Islet of Langerhans (tissue), 1 donor: Measurements from ENCODE around the gene NSL1.
"Not testable (repeated sequence)": the region's sequence is repeated elsewhere in the genome, so short reads cannot be mapped to it uniquely, and the experiment has no call there.

Experiments used
- FAIRE-seq: peaks from one replicate; lab custom pipeline; 2011; peaks lifted over from hg19 to GRCh38; lab: Jason Lieb, UNC

NSL1 gene

DNA sequence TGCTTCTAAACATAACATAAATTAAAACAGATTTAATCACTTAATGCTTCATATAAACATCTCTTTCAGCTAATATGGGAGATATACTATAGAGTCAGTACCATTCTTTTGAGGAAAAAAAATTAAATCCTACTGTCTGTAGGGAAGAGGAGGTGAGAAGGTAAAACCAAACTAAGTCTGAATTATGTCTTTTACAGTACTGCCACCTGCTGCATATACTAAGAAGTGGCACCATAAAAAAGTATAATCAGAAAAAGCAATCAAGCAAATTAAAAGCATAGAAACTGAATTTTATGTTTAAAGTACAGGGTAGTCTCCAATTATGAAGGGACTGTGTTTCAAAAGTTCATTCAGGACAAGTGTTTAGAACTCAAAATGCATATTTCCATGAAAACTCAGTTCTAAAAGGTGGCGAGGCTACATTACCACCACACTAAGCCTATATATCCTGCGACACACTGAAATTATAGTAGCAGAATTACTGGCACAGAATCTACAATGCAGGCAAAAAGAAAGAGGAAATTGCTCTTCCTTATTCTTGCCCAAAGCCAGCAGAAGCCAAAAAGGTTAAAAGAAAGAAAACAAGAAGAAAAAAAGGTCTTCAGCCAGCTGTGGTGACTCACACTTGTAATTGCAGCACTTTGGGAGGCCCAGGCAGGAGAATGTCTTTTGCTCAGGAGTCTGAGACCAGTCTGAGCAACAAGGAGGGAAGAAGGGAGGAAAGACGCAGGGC, 9.0 kb downstream of the NSL1 start:
- peak; percentile 99 for FAIRE-seq

DNA sequence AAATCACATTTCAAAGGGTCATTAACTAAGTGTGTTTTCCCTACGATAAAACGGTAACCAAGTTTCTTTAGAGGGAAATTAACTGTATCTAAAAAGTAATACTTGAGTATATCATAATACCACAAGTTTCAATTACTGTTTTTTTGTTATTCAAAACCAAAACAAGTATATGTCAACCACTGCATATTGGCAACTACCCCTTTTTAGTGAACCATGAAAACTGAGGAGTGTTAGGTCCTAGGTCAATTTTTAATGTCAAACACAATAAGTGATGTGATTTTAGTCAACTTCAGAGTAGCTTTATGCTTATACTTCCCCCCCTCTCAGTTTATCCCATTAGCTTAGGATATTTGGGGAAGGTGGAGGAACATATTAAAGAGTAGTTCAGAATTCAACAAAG, 10.4 kb downstream of the NSL1 start:
- no peak for FAIRE-seq

DNA sequence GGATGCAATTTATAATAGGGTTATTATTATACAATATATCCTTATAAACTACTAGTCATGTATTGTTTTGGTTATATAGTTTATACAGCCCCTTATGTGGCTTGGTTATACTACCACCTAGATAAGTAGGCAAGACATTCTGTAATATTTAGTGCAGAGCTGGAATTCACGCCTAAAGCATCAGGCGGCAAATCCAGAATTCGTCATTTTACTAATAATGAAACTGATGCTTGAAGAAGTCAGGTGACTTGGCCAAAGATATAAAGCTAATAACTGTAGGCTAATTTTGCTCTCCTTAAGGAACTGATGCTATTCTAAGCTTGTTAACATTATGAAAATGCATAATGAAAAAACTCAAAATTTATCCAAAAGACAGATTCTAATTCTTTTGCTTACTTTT, 10.8 kb downstream of the NSL1 start:
- FAIRE-seq: no peak

GRCh38 chr1:212779086-212779485, 12.5 kb downstream of the NSL1 start:
- FAIRE-seq: not testable (repeated sequence)

DNA sequence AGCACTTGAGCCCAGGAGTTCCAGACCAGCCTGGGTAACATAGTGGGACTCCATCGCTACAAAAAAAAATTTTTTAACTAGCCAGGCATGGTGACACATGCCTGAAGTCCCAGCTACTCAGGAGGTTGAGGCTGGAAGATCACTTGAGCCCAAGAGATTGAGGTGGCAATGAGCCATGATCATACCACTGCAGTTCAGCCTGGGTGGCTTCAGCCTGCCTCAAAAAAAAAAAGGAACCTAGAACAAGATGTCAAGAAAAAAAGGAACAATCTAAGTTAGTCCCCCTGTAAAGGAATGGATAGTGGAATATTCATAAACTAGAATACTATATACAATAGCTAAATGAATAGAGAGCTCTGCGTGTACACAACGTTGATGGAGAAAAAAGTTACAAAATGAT, 14.4 kb downstream of the NSL1 start:
- FAIRE-seq: no peak

GRCh38 chr1:212775241-212775640, 16.3 kb downstream of the NSL1 start:
- FAIRE-seq: no peak

DNA sequence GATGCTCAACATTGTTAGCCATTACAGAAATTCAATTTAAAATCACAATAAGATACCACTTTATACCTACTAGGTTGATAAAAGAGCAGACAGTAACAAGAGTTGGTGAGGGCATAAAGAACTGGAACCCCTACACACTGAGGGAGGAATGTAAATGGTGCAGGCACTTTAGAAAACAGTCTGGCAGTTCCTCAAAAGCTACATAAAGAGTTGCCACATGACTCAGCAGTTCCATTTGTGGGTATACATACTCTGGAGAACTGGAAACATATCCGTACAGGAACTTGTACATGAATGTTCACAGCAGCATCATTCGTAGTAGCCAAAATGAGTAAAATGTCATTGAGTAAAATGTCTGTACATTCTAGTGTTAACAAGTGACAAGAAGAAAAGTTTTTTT, 17.0 kb downstream of the NSL1 start:
- no peak for FAIRE-seq

GRCh38 chr1:212773011-212773410, 18.6 kb downstream of the NSL1 start:
- no peak for FAIRE-seq

DNA sequence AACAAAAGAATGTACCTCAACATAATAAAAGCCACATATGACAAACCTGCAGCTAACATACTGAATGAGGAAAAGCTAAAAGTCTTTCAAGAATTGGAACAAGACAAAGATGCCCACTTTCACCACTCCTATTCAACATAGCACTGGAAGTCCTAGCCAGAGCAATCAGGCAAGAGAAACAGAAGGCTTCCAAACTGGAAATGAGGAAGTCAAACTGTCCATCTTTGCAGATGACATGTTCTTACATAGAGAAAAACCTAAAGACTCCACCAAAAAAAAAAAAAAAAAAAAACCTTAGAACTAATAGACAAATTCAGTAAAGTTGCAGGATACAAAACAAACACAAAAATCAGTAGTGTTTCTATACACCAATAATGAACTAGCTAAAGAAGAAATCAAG, 20.2 kb downstream of the NSL1 start:
- FAIRE-seq: no peak

GRCh38 chr1:212769459-212770167, 22.0 kb downstream of the NSL1 start:
- peak; percentile 24 for FAIRE-seq

DNA sequence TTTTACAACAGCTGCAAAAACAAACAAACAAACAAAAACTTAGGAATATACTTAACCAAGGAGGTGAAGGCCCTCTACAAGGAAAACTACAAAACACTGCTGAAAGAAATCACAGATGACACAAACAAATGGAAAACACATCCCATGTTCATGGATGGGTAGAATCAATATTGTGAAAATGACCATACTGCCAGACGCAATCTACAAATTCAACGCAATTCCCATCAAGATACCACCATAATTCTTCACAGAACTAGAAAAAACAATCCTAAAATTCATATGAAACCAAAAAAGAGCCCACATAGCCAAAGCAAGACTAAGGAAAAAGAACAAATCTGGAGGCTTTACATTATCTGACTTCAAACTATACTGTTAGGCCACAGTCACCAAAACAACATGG, 24.8 kb downstream of the NSL1 start:
- not testable (repeated sequence) for FAIRE-seq

- not testable (repeated sequence) for FAIRE-seq
These were observed 26.8 kb downstream of the NSL1 start for GRCh38 chr1:212764718-212765281.

- FAIRE-seq: no peak
These were observed 28.7 kb downstream of the NSL1 start for GRCh38 chr1:212762839-212763238.

- FAIRE-seq: no peak
These were observed 29.3 kb downstream of the NSL1 start for GRCh38 chr1:212762234-212762633.

GRCh38 chr1:212760126-212760823, 31.3 kb downstream of the NSL1 start:
- no peak for FAIRE-seq

DNA sequence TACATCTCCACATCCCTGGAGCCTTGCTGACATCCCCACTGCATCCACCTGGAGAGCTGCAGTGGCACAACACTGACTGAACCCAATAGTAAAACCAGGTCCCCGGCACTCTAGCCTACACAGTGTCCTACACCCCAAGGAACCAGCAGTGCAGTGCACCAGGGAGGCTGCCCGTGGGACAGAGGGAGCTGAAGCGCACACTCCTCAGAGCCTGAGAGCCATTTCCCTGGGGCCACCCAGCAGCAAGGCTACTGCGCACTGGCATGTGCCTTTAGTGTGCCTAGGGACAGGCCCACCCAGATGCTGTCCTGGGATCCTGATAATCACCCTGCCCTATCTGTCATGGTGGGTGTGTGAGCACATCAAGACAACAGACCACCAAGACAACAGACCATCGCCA, 31.9 kb downstream of the NSL1 start:
- no peak for FAIRE-seq

DNA sequence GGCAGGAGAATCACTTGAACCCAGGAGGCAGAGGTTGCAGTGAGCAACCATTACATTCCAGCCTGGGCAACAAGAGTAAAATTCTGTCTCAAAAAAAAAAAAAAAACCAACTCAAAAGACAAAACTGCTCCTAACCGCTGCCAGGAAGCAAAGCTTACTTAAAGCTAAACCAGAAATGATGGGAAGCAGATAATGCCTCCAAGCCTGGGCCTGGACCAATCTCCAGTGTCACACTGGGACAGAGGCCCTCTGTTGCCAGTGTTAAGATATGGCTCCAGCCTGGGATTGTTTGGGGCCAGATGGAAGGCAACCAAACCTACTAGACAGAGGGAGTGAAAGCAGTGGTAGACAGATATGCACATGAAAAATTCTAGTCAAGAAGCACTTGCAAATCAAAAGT, 36.9 kb downstream of the NSL1 start:
- FAIRE-seq: no peak

DNA sequence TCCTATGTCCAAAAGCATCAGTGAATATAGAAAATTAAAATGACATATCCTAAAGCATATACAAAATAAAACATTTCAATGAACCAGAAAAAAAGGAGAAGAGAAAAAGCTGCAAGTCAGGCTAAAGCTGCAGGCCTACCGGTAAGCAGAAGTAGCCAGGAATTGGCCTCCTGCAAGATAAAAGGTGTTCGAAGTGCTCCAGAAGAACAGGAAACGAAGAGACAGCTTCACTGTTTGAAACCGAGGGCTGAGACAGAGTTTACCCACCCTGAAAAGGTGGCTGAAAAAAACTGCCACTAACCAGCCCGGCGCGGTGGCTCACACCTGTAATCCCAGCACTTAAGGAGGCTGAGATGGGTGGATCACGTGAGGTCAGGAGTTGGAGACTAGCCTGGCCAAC, 37.4 kb downstream of the NSL1 start:
- no peak for FAIRE-seq

DNA sequence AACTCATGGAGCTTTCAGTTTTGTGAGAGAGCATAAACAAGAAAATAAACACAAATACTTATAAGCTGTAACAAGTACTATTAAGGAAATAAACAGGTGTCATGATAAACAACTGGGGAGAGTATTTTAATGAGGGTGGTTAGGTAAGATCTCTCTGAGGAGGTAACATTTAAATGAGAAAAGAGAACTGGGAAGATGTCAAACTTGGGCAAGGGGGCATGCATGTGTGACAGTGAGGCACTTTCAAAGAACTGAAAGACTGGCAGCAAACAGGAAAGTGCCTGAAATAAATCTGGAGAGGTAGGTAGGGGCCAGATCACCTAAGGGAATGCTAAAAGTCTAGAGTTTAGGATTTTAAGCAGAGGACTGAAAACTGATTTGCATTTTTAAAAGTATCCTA, 37.8 kb downstream of the NSL1 start:
- FAIRE-seq: no peak

- no peak for FAIRE-seq
These were observed 38.6 kb downstream of the NSL1 start for GRCh38 chr1:212752934-212753497.

DNA sequence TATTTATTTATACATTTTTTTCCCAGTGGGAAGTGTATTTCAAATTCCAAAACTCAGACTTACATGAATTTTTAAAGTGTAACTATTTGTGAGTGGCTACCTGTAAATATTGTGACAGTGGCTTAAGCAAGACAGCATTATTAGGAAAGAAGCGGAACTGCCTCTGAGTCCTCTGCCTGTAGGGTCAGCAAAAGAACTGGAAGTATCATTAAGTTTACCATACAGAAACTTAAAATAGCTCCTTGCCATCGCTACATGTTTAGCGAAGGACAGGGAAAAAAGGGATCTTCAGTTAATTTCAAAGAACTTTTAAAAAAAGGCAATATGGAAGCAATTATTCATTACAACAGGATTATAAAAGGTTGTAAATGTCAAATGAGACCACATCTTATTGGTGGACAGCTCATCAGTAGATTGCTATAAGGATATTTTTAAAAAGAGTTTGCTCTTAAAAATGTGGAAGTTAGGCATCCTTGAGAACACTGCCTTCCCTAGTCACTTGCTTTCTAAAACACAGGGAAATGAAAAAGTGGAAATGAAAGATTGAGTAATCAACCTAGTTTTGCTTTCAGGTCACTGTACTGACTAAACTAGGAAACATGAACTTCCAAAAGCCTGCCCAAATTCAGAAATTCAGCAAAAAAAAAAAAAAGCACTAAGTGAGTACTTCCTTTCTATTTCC, 39.2 kb downstream of the NSL1 start:
- no peak for FAIRE-seq
